Upper lobe of left lung (tissue), 6 donors: Measurements from ENCODE around the gene MARCHF4. TPM values are rescaled to one million over a fixed set of nuclear protein-coding genes. Genes with fewer than 3 reads are reported as not detected.

Source experiments
- ATAC-seq, 2 donors: fragments of 200-7000 bp; cut with Tn5 transposase; one replicate each; pipeline ENCODE4 v1.9.1; 2022; ENCODE audit warnings: mild to moderate bottlenecking in 2 of 2, moderate library complexity in 2 of 2; ENCODE audit not compliant: low FRiP score in 2 of 2
- DNase-seq, 2 donors: peaks; one replicate each; pipeline ENCODE4 v3.0.0-alpha.2; 2019 to 2020
- H3K27ac ChIP-seq, 4 donors: fragments of 200-600 bp; sonication (generic); one replicate each; pipeline ENCODE4 v1.5.1; 2016 to 2019
- H3K27me3 ChIP-seq, 4 donors: fragments of 200-600 bp; sonication (generic); one replicate each; pipeline ENCODE4 v1.5.1; 2017 to 2019
- H3K36me3 ChIP-seq, 4 donors: fragments of 200-600 bp; sonication (generic); one replicate each; pipeline ENCODE4 v1.5.1; 2016 to 2019
- H3K4me1 ChIP-seq, 4 donors: fragments of 200-600 bp; sonication (generic); one replicate each; pipeline ENCODE4 v1.5.1; 2018 to 2019
- H3K4me3 ChIP-seq, 4 donors: fragments of 200-600 bp; sonication (generic); one replicate each; pipeline ENCODE4 v1.5.1; 2017 to 2019; ENCODE audit warnings: mild to moderate bottlenecking in 2 of 4, moderate library complexity in 1 of 4
- H3K9me3 ChIP-seq, 4 donors: fragments of 200-600 bp; sonication (generic); one replicate each; pipeline ENCODE4 v1.5.1; 2018 to 2019
- CTCF ChIP-seq, 6 experiments: fragments of 450-650 bp in 4 of 6; fragments of 200-600 bp in 2 of 6; sonication (generic) in 2 of 6; IDR thresholded peaks; one replicate each; pipeline ENCODE4 v1.5.1; 2016 to 2019; ENCODE audit warnings: antibody characterized with exemption in 6 of 6
- EP300 ChIP-seq, 4 donors: sonication (generic); formaldehyde crosslinking; IDR thresholded peaks; one replicate each; pipeline ENCODE4 v1.5.1; 2017; ENCODE audit warnings: antibody characterized with exemption in 4 of 4, control low read depth in 2 of 4
- POLR2A ChIP-seq, 4 donors: fragments of 450-650 bp; IDR thresholded peaks; one replicate each; pipeline ENCODE4 v1.5.1; 2016 to 2017; ENCODE audit warnings: antibody characterized with exemption in 4 of 4, mild to moderate bottlenecking in 2 of 4
- POLR2AphosphoS5 ChIP-seq, 2 donors: sonication (generic); formaldehyde crosslinking; IDR thresholded peaks; one replicate each; pipeline ENCODE4 v1.5.1; 2017; ENCODE audit warnings: antibody characterized with exemption in 2 of 2
- WGBS, 2 donors: methylation state at CpG; one replicate each; pipeline ENCODE4 v1.1.5; 2017 to 2018; 5-methylcytosine and 5-hydroxymethylcytosine counted together
- total RNA-seq, 6 donors: library from RNA; depleted of rRNA in 4 of 6; stranded (reverse); fragments of >200 nt in 4 of 6; gene quantifications; one replicate each; pipeline versions ENCODE4 v1.1.0 to v1.2.1, GENCODE V29; 2016 to 2021
- donor health status: DM: no; HTN: no; CAD: no; lungs with moderate emphysema.
- donor health status: DM: no; HTN: yes; CAD: no; lungs with severe emphysema.

The MARCHF4 gene
- total RNA-seq, 6 donors from 2014 or later, result 0.06 to 0.10 TPM; not detected in 4

- DNase-seq (no peak), ATAC-seq (no peak)
- H3K4me3 ChIP-seq, result no peak overlapping the region
- TF ChIP-seq CTCF (IDR thresholded peaks at IDR 0.05) (no peak), POLR2AphosphoS5 (IDR thresholded peaks at IDR 0.05) (no peak), EP300 (IDR thresholded peaks at IDR 0.05) (no peak), POLR2A (IDR thresholded peaks at IDR 0.05) (no peak)
- H3K36me3 ChIP-seq, result no peaks in the 10 kb centered on the region
- H3K9me3 ChIP-seq, result no peaks in the 10 kb centered on the region
- WGBS, 2 donors, result 85 to 91% methylated on average over 2 of the region's 2 CpGs
- H3K27me3 ChIP-seq, result no peaks in the 10 kb centered on the region
- H3K4me1 ChIP-seq, result no peaks in the 10 kb centered on the region
- no peak overlapping the region for H3K27ac ChIP-seq
Measured at GRCh38 chr2:216355711-216356110, 16.6 kb downstream of the MARCHF4 start.

- WGBS, 2 donors, result 59 to 71% methylated on average over 4 of the region's 4 CpGs
- no peak overlapping the region for H3K27ac ChIP-seq
- H3K4me3 ChIP-seq, result no peak overlapping the region
- DNase-seq (no peak), ATAC-seq (no peak)
- no peaks in the 10 kb centered on the region for H3K4me1 ChIP-seq
- no peaks in the 10 kb centered on the region for H3K36me3 ChIP-seq
- H3K27me3 ChIP-seq, result no peaks in the 10 kb centered on the region
- no peaks in the 10 kb centered on the region for H3K9me3 ChIP-seq
- TF ChIP-seq POLR2AphosphoS5 (IDR thresholded peaks at IDR 0.05), result no peak
- no peak for TF ChIP-seq EP300 (IDR thresholded peaks at IDR 0.05)
- no peak for TF ChIP-seq POLR2A (IDR thresholded peaks at IDR 0.05)
- no peak for TF ChIP-seq CTCF (IDR thresholded peaks at IDR 0.05)
Measured at GRCh38 chr2:216354306-216354705, 18.0 kb downstream of the MARCHF4 start.

GRCh38 chr2:216352653-216353270, 19.5 kb downstream of the MARCHF4 start:
- Histone ChIP-seq H3K4me3 (no peak overlapping the region), H3K36me3 (no peaks in the 10 kb centered on the region), H3K27ac (peak overlapping the region in 2 of 4 donors; percentile 19 to 28), H3K9me3 (no peaks in the 10 kb centered on the region), H3K4me1 (no peaks in the 10 kb centered on the region), H3K27me3 (no peaks in the 10 kb centered on the region)
- ATAC-seq, result no peak
- WGBS, 2 donors, result 40% methylated on average over 5 of the region's 5 CpGs
- no peak for DNase-seq
- TF ChIP-seq CTCF (IDR thresholded peaks at IDR 0.05), result no peak
- no peak for TF ChIP-seq EP300 (IDR thresholded peaks at IDR 0.05)
- no peak for TF ChIP-seq POLR2A (IDR thresholded peaks at IDR 0.05)
- no peak for TF ChIP-seq POLR2AphosphoS5 (IDR thresholded peaks at IDR 0.05)

- ATAC-seq, result no peak
- Histone ChIP-seq H3K4me3 (no peak overlapping the region), H3K9me3 (no peaks in the 10 kb centered on the region), H3K4me1 (no peaks in the 10 kb centered on the region), H3K36me3 (no peaks in the 10 kb centered on the region), H3K27me3 (no peaks in the 10 kb centered on the region), H3K27ac (no peak overlapping the region)
- WGBS, 2 donors, result 78 to 89% methylated on average over 5 of the region's 5 CpGs
- TF ChIP-seq EP300 (IDR thresholded peaks at IDR 0.05) (no peak), CTCF (IDR thresholded peaks at IDR 0.05) (no peak), POLR2A (IDR thresholded peaks at IDR 0.05) (no peak), POLR2AphosphoS5 (IDR thresholded peaks at IDR 0.05) (no peak)
- no peak for DNase-seq
Measured at GRCh38 chr2:216351172-216351925, 20.9 kb downstream of the MARCHF4 start.
